ENCODE results near the gene ASTN1.

The ASTN1 gene

GRCh38 chr1:176963181-176963580, 201.3 kb downstream of the ASTN1 start:
- Histone ChIP-seq H3K27me3 (replicated peaks; ENCODE audit: control insufficient read depth, insufficient read depth, low read length) (no peaks in the 10 kb centered on the region), H3K4me3 (replicated peaks; ENCODE audit: low read depth, low read length) (no peak overlapping the region), H3K36me3 (ENCODE audit: control insufficient read depth, insufficient read depth, low read length) (no peaks in the 10 kb centered on the region)
- no peak for DNase-seq (ENCODE audit: extremely low read depth, insufficient read length)
- no peak for TF ChIP-seq CTCF (IDR thresholded peaks at IDR 0.05; ENCODE audit: insufficient read depth, low read length, poor library complexity, severe bottlenecking)

- DNase-seq (ENCODE audit: extremely low read depth, insufficient read length): no peak
- no peaks in the 10 kb centered on the region for H3K27me3 ChIP-seq (replicated peaks; ENCODE audit: control insufficient read depth, insufficient read depth, low read length)
Measured at GRCh38 chr1:176961678-176962077, 202.8 kb downstream of the ASTN1 start.

GRCh38 chr1:176959191-176959820, 205.2 kb downstream of the ASTN1 start:
- TF ChIP-seq CTCF (IDR thresholded peaks at IDR 0.05; ENCODE audit: insufficient read depth, low read length, poor library complexity, severe bottlenecking): no peak
- Histone ChIP-seq H3K36me3 (ENCODE audit: control insufficient read depth, insufficient read depth, low read length) (no peaks in the 10 kb centered on the region), H3K4me3 (replicated peaks; ENCODE audit: low read depth, low read length) (no peak overlapping the region), H3K27me3 (replicated peaks; ENCODE audit: control insufficient read depth, insufficient read depth, low read length) (no peaks in the 10 kb centered on the region)
- no peak for DNase-seq (ENCODE audit: extremely low read depth, insufficient read length)

More at GRCh38 chr1:176961678-176962077, 202.8 kb downstream of the ASTN1 start:
- TF ChIP-seq CTCF (IDR thresholded peaks at IDR 0.05; ENCODE audit: insufficient read depth, low read length, poor library complexity, severe bottlenecking): no peak
- Histone ChIP-seq H3K36me3 (ENCODE audit: control insufficient read depth, insufficient read depth, low read length) (no peaks in the 10 kb centered on the region), H3K4me3 (replicated peaks; ENCODE audit: low read depth, low read length) (no peak overlapping the region)

GRCh38 chr1:176957603-176958002, 206.9 kb downstream of the ASTN1 start:
- Histone ChIP-seq H3K4me3 (replicated peaks; ENCODE audit: low read depth, low read length) (no peak overlapping the region), H3K27me3 (replicated peaks; ENCODE audit: control insufficient read depth, insufficient read depth, low read length) (no peaks in the 10 kb centered on the region), H3K36me3 (ENCODE audit: control insufficient read depth, insufficient read depth, low read length) (no peaks in the 10 kb centered on the region)
- no peak for TF ChIP-seq CTCF (IDR thresholded peaks at IDR 0.05; ENCODE audit: insufficient read depth, low read length, poor library complexity, severe bottlenecking)
- no peak for DNase-seq (ENCODE audit: extremely low read depth, insufficient read length)

GRCh38 chr1:176954242-176954641, 210.3 kb downstream of the ASTN1 start:
- DNase-seq (ENCODE audit: extremely low read depth, insufficient read length): no peak
- H3K4me3 ChIP-seq (replicated peaks; ENCODE audit: low read depth, low read length): no peak overlapping the region
- no peaks in the 10 kb centered on the region; the same call in 1 of the 2 replicates for H3K27me3 ChIP-seq (replicated peaks; ENCODE audit: control insufficient read depth, insufficient read depth, low read length)
- H3K36me3 ChIP-seq (ENCODE audit: control insufficient read depth, insufficient read depth, low read length): no peaks in the 10 kb centered on the region
- peak; percentile 36 for TF ChIP-seq CTCF (IDR thresholded peaks at IDR 0.05; ENCODE audit: insufficient read depth, low read length, poor library complexity, severe bottlenecking)

All from GM06990 (cell line).